BE2C (cell line): Measurements from ENCODE around the gene CDK2.
"Not testable (repeated sequence)": the region's sequence is repeated elsewhere in the genome, so short reads cannot be mapped to it uniquely, and the experiment has no call there.

Source experiments
- DNase-seq: peaks from one replicate; pipeline ENCODE4 v3.0.0-alpha.2; 2020
- H3K27me3 ChIP-seq: fragments of 250-450 bp; sonication (Bioruptor Pico); 2 replicates; pipeline ENCODE4 v1.5.1; 2020; ENCODE audit warnings: mild to moderate bottlenecking
- H3K36me3 ChIP-seq: fragments of 250-450 bp; sonication (Bioruptor Pico); 2 replicates; pipeline ENCODE4 v1.5.1; 2020; ENCODE audit warnings: mild to moderate bottlenecking
- H3K4me1 ChIP-seq: fragments of 250-450 bp; sonication (Bioruptor Pico); 2 replicates; pipeline ENCODE4 v1.5.1; 2020
- H3K4me3 ChIP-seq: 2 replicates; pipeline ENCODE4 v1.5.1; 2011; ENCODE audit warnings: low read depth, low read length
- H3K9me3 ChIP-seq: fragments of 250-450 bp; sonication (Bioruptor Pico); 2 replicates; pipeline ENCODE4 v1.5.1; 2020
- TF ChIP-seq, protein P1 (sequence below): IDR thresholded peaks from 2 replicates; pipeline ENCODE4 v1.5.1; 2012; ENCODE audit warnings: mild to moderate bottlenecking, low read depth, low read length

The CDK2 gene

DNA sequence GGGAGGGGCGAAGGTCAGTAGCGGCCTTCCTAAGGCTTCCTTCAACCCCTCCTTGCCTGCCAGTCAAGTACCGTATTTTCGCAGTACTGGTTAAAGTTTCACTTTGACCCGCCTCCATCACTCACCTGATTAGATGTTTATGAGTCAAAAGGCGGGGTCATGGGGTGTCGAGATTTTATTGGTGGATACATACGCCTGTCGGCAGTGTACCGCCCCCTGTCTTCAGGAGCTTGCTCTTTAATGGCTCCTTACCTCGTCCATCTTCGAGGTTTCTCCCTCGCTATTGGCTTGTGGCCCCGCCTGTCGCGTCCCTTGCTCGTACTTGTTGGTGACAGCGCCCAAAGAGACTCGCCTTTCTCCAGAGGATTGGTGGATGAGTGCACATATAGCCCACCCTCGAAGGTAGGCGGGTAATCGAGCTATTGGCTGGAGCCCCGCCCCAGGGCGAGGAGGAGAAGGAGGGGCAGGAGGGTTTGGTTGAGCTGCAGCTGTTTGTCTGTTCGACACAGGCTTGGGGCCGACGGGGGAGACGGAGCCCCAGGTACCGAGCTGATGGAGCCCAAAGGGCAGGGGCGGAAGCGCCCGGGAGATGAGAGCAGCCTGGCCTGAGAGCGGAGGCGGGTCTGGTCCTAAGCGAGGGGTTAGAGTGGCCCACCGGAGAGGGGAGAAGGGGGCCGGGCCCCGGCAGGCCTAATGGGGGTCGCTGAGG lies 7.1 kb downstream of the CDK2 start, which contains the start of gene RAB5B:
Gene RAB5B, plus strand, starts transcription at position 480 of the 709 bp plus-strand sequence. CDS start 12,883 bp downstream, outside the sequence.
- peak within 1 kb of the TSS; percentile 91 for H3K4me3 ChIP-seq
- no peaks in the 10 kb centered on the region for H3K4me1 ChIP-seq
- DNase-seq, result peak; percentile 99
- TF ChIP-seq, protein P1, sequence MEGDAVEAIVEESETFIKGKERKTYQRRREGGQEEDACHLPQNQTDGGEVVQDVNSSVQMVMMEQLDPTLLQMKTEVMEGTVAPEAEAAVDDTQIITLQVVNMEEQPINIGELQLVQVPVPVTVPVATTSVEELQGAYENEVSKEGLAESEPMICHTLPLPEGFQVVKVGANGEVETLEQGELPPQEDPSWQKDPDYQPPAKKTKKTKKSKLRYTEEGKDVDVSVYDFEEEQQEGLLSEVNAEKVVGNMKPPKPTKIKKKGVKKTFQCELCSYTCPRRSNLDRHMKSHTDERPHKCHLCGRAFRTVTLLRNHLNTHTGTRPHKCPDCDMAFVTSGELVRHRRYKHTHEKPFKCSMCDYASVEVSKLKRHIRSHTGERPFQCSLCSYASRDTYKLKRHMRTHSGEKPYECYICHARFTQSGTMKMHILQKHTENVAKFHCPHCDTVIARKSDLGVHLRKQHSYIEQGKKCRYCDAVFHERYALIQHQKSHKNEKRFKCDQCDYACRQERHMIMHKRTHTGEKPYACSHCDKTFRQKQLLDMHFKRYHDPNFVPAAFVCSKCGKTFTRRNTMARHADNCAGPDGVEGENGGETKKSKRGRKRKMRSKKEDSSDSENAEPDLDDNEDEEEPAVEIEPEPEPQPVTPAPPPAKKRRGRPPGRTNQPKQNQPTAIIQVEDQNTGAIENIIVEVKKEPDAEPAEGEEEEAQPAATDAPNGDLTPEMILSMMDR, result no peak
- no peaks in the 10 kb centered on the region for H3K27me3 ChIP-seq
- no peaks in the 10 kb centered on the region for H3K36me3 ChIP-seq
- H3K9me3 ChIP-seq, result no peaks in the 10 kb centered on the region

DNA sequence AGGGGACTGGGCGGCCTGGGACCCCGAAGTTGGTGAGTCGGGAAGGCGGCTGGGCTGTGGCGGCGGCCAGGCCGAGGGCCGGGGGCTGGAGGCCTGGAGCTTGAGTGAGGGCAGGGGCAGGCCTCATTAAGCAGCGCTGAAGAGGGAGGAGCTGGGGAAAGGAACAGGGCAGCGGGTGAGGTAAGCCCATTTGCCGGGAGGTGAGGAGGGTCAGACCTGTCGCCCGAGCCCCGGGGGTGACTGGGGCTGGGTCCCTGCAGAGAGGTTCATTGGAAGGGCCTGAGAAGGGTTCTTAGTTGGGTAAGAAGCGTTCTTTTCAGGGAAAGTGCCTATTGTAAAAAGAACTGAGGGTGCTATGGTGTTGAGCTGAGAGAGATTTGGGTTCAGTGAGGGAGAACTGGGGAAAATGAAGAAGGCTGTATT lies 7.7 kb downstream of the CDK2 start:
- Histone ChIP-seq H3K27me3 (no peaks in the 10 kb centered on the region), H3K4me1 (no peaks in the 10 kb centered on the region), H3K4me3 (peak overlapping the region; percentile 91), H3K36me3 (no peaks in the 10 kb centered on the region), H3K9me3 (no peaks in the 10 kb centered on the region)
- TF ChIP-seq, protein P1, result no peak
- peak; percentile 39 for DNase-seq

DNA sequence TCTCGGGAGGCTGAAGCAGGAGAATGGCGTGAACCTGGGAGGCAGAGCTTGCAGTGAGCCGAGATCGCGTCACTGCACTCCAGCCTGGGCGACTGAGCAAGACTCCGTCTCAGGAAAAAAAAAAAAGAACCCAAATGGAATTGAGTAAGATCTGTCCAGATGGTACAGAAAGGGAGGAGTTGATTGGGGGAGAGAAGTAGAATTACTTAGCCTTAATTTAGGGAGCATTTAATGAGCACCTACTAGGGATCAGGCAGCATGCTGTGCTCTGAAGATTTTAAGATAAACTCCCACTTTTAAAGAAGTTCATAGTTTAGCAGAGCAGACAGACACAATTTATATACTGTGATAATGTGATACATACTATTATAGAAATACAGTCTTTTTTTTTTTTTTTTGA lies 11.8 kb downstream of the CDK2 start:
- no peaks in the 10 kb centered on the region for H3K4me1 ChIP-seq
- H3K36me3 ChIP-seq, result no peaks in the 10 kb centered on the region
- no peak for DNase-seq
- H3K4me3 ChIP-seq, result no peak overlapping the region
- no peaks in the 10 kb centered on the region for H3K27me3 ChIP-seq
- H3K9me3 ChIP-seq, result no peaks in the 10 kb centered on the region
- TF ChIP-seq, protein P1, result no peak

DNA sequence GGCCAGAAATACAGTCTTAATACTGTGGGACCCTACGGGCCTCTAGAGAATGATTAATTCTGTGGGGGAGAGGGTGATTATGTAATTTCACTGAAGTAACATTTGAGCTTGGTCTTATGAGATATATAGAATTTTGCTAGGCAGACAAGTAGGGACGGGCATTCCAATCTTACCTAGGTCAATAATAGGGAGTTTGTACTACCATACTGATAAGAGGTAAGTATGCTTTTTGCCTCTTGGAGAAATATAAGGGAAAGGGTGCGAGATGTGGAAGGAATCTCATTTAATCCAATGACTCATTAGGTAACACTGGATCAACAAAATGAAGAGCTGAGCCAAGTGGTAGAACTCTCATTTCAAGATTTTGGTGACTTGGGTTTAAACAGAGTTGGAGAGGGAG lies 12.4 kb downstream of the CDK2 start:
- H3K4me3 ChIP-seq, result no peak overlapping the region
- no peaks in the 10 kb centered on the region for H3K4me1 ChIP-seq
- H3K9me3 ChIP-seq, result no peaks in the 10 kb centered on the region
- DNase-seq, result no peak
- H3K27me3 ChIP-seq, result no peaks in the 10 kb centered on the region
- H3K36me3 ChIP-seq, result no peaks in the 10 kb centered on the region
- TF ChIP-seq, protein P1, result no peak

DNA sequence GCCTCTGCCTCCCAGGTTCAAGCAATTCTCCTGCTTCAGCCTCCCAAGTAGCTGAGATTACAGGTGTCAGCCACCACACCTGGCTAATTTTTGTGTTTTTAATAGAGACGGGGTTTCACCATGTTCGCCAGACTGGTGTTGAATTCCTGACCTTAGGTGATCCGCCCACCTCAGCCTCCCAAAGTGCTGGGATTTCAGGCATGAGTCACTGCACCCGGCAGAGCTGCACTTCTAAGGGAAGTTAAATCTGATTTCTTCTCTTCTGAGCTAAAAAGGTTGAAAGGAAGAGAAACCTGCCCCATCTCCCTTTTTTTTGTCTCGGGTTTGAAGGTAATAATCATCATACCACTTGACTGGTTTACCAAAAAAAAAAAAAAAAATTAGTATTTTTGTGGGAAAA lies 15.3 kb downstream of the CDK2 start:
- H3K4me3 ChIP-seq, H3K4me1 ChIP-seq, H3K27me3 ChIP-seq, H3K9me3 ChIP-seq, DNase-seq, H3K36me3 ChIP-seq: not testable (repeated sequence)

DNA sequence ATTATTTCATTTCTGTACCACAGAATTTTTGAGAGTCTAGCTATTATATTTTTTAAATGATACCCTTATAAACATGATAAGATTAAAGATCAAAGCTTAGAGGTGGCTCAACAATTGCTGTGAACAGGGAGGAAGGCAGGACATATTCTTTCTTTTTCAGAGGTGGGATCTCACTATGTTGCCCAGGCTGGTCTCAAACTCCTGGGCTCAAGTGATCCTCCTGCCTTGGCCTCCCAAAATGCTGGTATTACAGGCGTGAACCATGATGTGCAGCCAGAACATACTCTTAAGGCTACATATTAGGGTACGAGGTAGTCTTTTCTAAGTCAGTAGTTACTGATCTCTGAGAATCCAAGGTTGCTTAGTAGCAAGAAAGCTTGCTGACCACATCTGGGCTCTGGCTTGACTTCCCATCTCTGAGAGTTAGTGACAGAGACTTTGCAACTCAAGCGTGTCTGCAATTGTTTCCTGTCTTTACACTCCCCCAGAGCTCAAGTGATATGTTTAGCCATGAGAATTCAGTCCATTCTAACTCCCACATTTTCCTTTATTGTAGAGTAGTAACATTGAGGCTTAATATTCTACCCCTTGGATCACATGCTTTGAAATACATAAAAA lies 15.8 kb downstream of the CDK2 start:
- TF ChIP-seq, protein P1, result no peak
- DNase-seq, result no peak
- Histone ChIP-seq H3K4me3 (no peak overlapping the region), H3K4me1 (no peaks in the 10 kb centered on the region), H3K36me3 (no peaks in the 10 kb centered on the region), H3K27me3 (no peaks in the 10 kb centered on the region), H3K9me3 (no peaks in the 10 kb centered on the region)
